Measurements from ENCODE around the gene HLA-A.

HLA-A gene

DNA sequence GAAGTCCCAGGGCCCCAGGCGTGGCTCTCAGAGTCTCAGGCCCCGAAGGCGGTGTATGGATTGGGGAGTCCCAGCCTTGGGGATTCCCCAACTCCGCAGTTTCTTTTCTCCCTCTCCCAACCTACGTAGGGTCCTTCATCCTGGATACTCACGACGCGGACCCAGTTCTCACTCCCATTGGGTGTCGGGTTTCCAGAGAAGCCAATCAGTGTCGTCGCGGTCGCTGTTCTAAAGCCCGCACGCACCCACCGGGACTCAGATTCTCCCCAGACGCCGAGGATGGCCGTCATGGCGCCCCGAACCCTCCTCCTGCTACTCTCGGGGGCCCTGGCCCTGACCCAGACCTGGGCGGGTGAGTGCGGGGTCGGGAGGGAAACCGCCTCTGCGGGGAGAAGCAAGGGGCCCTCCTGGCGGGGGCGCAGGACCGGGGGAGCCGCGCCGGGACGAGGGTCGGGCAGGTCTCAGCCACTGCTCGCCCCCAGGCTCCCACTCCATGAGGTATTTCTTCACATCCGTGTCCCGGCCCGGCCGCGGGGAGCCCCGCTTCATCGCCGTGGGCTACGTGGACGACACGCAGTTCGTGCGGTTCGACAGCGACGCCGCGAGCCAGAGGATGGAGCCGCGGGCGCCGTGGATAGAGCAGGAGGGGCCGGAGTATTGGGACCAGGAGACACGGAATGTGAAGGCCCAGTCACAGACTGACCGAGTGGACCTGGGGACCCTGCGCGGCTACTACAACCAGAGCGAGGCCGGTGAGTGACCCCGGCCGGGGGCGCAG is at the start of gene HLA-A:
Gene HLA-A, plus strand, starts transcription at position 258 of the 778 bp plus-strand sequence. Its CDS starts 22 bp downstream, at position 280.
- Histone ChIP-seq H3K36me3 (replicated peaks; ENCODE audit: insufficient read depth, low read length) (no peaks in the 10 kb centered on the region), H3K9me2 (replicated peaks; ENCODE audit: insufficient read depth, low read length) (no peaks in the 10 kb centered on the region), H3K9me3 (replicated peaks; ENCODE audit: insufficient read depth, low read length) (no peaks in the 10 kb centered on the region), H3K27me3 (replicated peaks; ENCODE audit: insufficient read depth, low read length) (no peaks in the 10 kb centered on the region), H3F3A (ENCODE audit: insufficient read depth, low read length) (peaks cover 7% of the 10 kb centered on the region; the same call in 1 of the 2 replicates), H4K20me1 (ENCODE audit: insufficient read depth, low read length) (no peaks in the 10 kb centered on the region), H3K4me2 (ENCODE audit: low read depth, low read length) (peak within 1 kb of the TSS; percentile 63), H3K4me3 (ENCODE audit: low read length) (peak within 1 kb of the TSS; percentile 72), H3K79me2 (ENCODE audit: low read length) (peaks cover 20% of the 10 kb centered on the region), H2AFZ (ENCODE audit: low read length) (peak within 1 kb of the TSS; percentile 91), H3K9ac (ENCODE audit: low read length) (peak within 1 kb of the TSS; percentile 74), H3K4me1 (ENCODE audit: low read length) (no peaks in the 10 kb centered on the region), H3K27ac (ENCODE audit: low read length) (peak within 1 kb of the TSS; percentile 41; the same call in 1 of the 2 replicates)
- peak; percentile 93 for DNase-seq
- TF ChIP-seq, protein P1, sequence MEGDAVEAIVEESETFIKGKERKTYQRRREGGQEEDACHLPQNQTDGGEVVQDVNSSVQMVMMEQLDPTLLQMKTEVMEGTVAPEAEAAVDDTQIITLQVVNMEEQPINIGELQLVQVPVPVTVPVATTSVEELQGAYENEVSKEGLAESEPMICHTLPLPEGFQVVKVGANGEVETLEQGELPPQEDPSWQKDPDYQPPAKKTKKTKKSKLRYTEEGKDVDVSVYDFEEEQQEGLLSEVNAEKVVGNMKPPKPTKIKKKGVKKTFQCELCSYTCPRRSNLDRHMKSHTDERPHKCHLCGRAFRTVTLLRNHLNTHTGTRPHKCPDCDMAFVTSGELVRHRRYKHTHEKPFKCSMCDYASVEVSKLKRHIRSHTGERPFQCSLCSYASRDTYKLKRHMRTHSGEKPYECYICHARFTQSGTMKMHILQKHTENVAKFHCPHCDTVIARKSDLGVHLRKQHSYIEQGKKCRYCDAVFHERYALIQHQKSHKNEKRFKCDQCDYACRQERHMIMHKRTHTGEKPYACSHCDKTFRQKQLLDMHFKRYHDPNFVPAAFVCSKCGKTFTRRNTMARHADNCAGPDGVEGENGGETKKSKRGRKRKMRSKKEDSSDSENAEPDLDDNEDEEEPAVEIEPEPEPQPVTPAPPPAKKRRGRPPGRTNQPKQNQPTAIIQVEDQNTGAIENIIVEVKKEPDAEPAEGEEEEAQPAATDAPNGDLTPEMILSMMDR (IDR thresholded peaks at IDR 0.05; ENCODE audit: low read length) = 0 out of 2 replicates have a peak, but pooled peaks have one; percentile 7
- TF ChIP-seq EZH2phosphoT487 (IDR thresholded peaks at IDR 0.05; ENCODE audit: low read length) = no peak

DNA sequence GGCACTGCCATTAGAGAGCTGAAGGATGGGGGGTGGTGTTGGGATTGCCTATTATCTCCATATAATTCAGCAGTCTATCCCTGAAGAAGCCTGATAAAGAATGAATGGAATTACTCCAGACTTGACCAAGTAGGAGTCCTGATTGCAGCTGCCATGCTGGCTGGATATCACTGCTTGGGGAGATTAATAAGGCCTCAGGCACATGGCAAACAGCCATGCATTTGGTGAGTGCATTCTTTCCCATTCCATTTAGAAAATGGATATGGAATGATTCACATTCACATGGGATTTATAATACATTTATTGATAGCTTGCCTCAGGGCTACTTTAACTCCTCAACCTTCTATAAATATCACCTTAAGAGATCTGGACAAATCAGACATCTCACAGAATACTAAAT is 49.6 kb upstream of the HLA-A start:
- Histone ChIP-seq H3K9ac (ENCODE audit: low read length) (no peak overlapping the region), H3K27ac (ENCODE audit: low read length) (no peak overlapping the region), H3K9me2 (replicated peaks; ENCODE audit: insufficient read depth, low read length) (no peaks in the 10 kb centered on the region), H3K4me1 (ENCODE audit: low read length) (no peaks in the 10 kb centered on the region), H3K27me3 (replicated peaks; ENCODE audit: insufficient read depth, low read length) (no peaks in the 10 kb centered on the region), H3K4me2 (ENCODE audit: low read depth, low read length) (no peak overlapping the region), H3K4me3 (ENCODE audit: low read length) (no peak overlapping the region), H4K20me1 (ENCODE audit: insufficient read depth, low read length) (no peaks in the 10 kb centered on the region), H3F3A (ENCODE audit: insufficient read depth, low read length) (no peaks in the 10 kb centered on the region), H2AFZ (ENCODE audit: low read length) (no peak overlapping the region), H3K79me2 (ENCODE audit: low read length) (no peaks in the 10 kb centered on the region), H3K9me3 (replicated peaks; ENCODE audit: insufficient read depth, low read length) (no peaks in the 10 kb centered on the region), H3K36me3 (replicated peaks; ENCODE audit: insufficient read depth, low read length) (no peaks in the 10 kb centered on the region)
- DNase-seq = no peak
- TF ChIP-seq EZH2phosphoT487 (IDR thresholded peaks at IDR 0.05; ENCODE audit: low read length) (no peak), EZH2 (optimal IDR thresholded peaks at IDR 0.05; ENCODE audit: low read depth, low read length) (no peak)
- TF ChIP-seq, protein P1 (IDR thresholded peaks at IDR 0.05; ENCODE audit: low read length) = no peak

DNA sequence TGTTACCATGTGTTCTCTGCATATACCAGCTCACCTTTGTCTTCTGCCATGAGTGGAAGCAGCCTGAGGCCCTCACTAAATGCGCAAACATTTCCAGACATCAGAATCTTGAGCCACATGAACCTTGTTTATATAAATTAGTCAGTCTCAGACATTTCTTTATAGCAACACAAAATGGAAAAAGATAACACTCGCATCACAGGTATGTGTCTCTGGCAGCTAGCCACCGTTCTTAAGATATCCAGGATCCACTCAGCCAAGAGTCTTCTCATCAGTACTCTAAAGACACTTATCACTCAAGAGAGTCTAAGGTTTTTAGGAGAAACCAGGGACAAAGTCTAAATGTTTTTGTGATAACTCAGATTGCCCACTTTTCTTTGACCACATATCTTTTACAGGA is 43.1 kb upstream of the HLA-A start:
- Histone ChIP-seq H3K4me2 (ENCODE audit: low read depth, low read length) (no peak overlapping the region), H3K4me1 (ENCODE audit: low read length) (no peaks in the 10 kb centered on the region), H3K9me2 (replicated peaks; ENCODE audit: insufficient read depth, low read length) (no peaks in the 10 kb centered on the region), H3F3A (ENCODE audit: insufficient read depth, low read length) (no peaks in the 10 kb centered on the region), H4K20me1 (ENCODE audit: insufficient read depth, low read length) (no peaks in the 10 kb centered on the region), H3K4me3 (ENCODE audit: low read length) (no peak overlapping the region), H3K36me3 (replicated peaks; ENCODE audit: insufficient read depth, low read length) (no peaks in the 10 kb centered on the region), H3K27me3 (replicated peaks; ENCODE audit: insufficient read depth, low read length) (no peaks in the 10 kb centered on the region), H2AFZ (ENCODE audit: low read length) (no peak overlapping the region), H3K27ac (ENCODE audit: low read length) (no peak overlapping the region), H3K79me2 (ENCODE audit: low read length) (no peaks in the 10 kb centered on the region), H3K9me3 (replicated peaks; ENCODE audit: insufficient read depth, low read length) (no peaks in the 10 kb centered on the region), H3K9ac (ENCODE audit: low read length) (no peak overlapping the region)
- TF ChIP-seq EZH2 (optimal IDR thresholded peaks at IDR 0.05; ENCODE audit: low read depth, low read length) = no peak
- TF ChIP-seq EZH2phosphoT487 (IDR thresholded peaks at IDR 0.05; ENCODE audit: low read length) = no peak
- TF ChIP-seq, protein P1 (IDR thresholded peaks at IDR 0.05; ENCODE audit: low read length) = no peak
- no peak for DNase-seq

All from MM.1S (cell line).